HG02571 (cell line): ENCODE measurements around the gene CHN2.

Source experiments
- ATAC-seq: cut with Tn5 transposase; IDR thresholded peaks from one replicate; pipeline ENCODE4 v1.9.1; 2021; ENCODE audit warnings: mild to moderate bottlenecking, moderate library complexity; ENCODE audit not compliant: unreplicated experiment

The CHN2 gene

GRCh38 chr7:29217113-29217512 lies 22.5 kb downstream of the CHN2 start:
- no peak for ATAC-seq

- ATAC-seq = no peak
Measured at GRCh38 chr7:29224726-29225125, 30.2 kb downstream of the CHN2 start.

- ATAC-seq = no peak
Measured at GRCh38 chr7:29228289-29229011, 33.9 kb downstream of the CHN2 start.

- ATAC-seq = no peak
Measured at GRCh38 chr7:29229066-29229465, 34.5 kb downstream of the CHN2 start.

- no peak for ATAC-seq
Measured at GRCh38 chr7:29229946-29230345, 35.4 kb downstream of the CHN2 start.

- no peak for ATAC-seq
Measured at GRCh38 chr7:29230871-29231345, 36.3 kb downstream of the CHN2 start.

- no peak for ATAC-seq
Measured at GRCh38 chr7:29231671-29232232, 37.2 kb downstream of the CHN2 start.

GRCh38 chr7:29234438-29234837 lies 39.9 kb downstream of the CHN2 start:
- no peak for ATAC-seq

GRCh38 chr7:29236071-29236580 lies 41.6 kb downstream of the CHN2 start:
- no peak for ATAC-seq

GRCh38 chr7:29236649-29237048 lies 42.1 kb downstream of the CHN2 start:
- ATAC-seq = no peak

GRCh38 chr7:29237489-29237888 lies 42.9 kb downstream of the CHN2 start:
- no peak for ATAC-seq

- no peak for ATAC-seq
Measured at GRCh38 chr7:29239638-29240037, 45.1 kb downstream of the CHN2 start.

GRCh38 chr7:29242265-29242664 lies 47.7 kb downstream of the CHN2 start:
- no peak for ATAC-seq

- ATAC-seq = no peak
Measured at GRCh38 chr7:29243910-29244655, 49.5 kb downstream of the CHN2 start.

- no peak for ATAC-seq
Measured at GRCh38 chr7:29247224-29247962, 52.8 kb downstream of the CHN2 start.

GRCh38 chr7:29247963-29248236 lies 53.3 kb downstream of the CHN2 start:
- no peak for ATAC-seq

- ATAC-seq = no peak
Measured at GRCh38 chr7:29248713-29249382, 54.3 kb downstream of the CHN2 start.

GRCh38 chr7:29249383-29249750 lies 54.8 kb downstream of the CHN2 start:
- no peak for ATAC-seq

- no peak for ATAC-seq
Measured at GRCh38 chr7:29249860-29250259, 55.3 kb downstream of the CHN2 start.

GRCh38 chr7:29253225-29253624 lies 58.6 kb downstream of the CHN2 start:
- no peak for ATAC-seq

- no peak for ATAC-seq
Measured at GRCh38 chr7:29254591-29254990, 60.0 kb downstream of the CHN2 start.
